Esophagus muscularis mucosa (tissue), 4 donors: Measurements from ENCODE around the gene ADCY9. TPM values are rescaled to one million over a fixed set of nuclear protein-coding genes. Genes with fewer than 3 reads are reported as not detected.
A peak's percentile ranks its signal among the peaks of the same experiment; 100 is the strongest.

ENCODE experiments used
- DNase-seq: peaks from one replicate; pipeline ENCODE4 v3.0.0-alpha.2; 2017; ENCODE audit errors: extremely low spot score
- H3K27ac ChIP-seq, 4 donors: fragments of 200-600 bp; sonication (generic); replicated peaks in 1 of 4; 1 replicate in 3 of 4; 2 replicates in 1 of 4; pipeline ENCODE4 v1.5.1; 2016 to 2019; ENCODE audit warnings: mild to moderate bottlenecking in 1 of 4
- H3K27me3 ChIP-seq, 4 donors: fragments of 200-600 bp; sonication (generic); one replicate each; pipeline versions ENCODE4 v1.5.1 to v1.6.0; 2016 to 2019
- H3K36me3 ChIP-seq, 4 donors: fragments of 200-600 bp; sonication (generic); one replicate each; pipeline ENCODE4 v1.5.1; 2016 to 2019
- H3K4me1 ChIP-seq, 4 donors: fragments of 200-600 bp; sonication (generic); one replicate each; pipeline ENCODE4 v1.5.1; 2016 to 2019
- H3K4me3 ChIP-seq, 4 donors: fragments of 200-600 bp; sonication (generic); 1 replicate in 2 of 4; 2 replicates in 2 of 4; pipeline ENCODE4 v1.5.1; 2016 to 2019; ENCODE audit warnings: mild to moderate bottlenecking in 4 of 4, moderate library complexity in 1 of 4
- H3K9me3 ChIP-seq, 4 donors: fragments of 200-600 bp; sonication (generic); 1 replicate in 3 of 4; 2 replicates in 1 of 4; pipeline ENCODE4 v1.5.1; 2016 to 2019
- CTCF ChIP-seq, 3 experiments: fragments of 200-600 bp in 2 of 3; fragments of 450-650 bp in 1 of 3; sonication (generic) in 2 of 3; IDR thresholded peaks; one replicate each; pipeline ENCODE4 v1.5.1; 2017 to 2019; ENCODE audit warnings: antibody characterized with exemption in 3 of 3, mild to moderate bottlenecking in 2 of 3, moderate library complexity in 1 of 3
- EP300 ChIP-seq: sonication (generic); formaldehyde crosslinking; IDR thresholded peaks from one replicate; pipeline ENCODE4 v1.6.1; 2017; ENCODE audit warnings: antibody characterized with exemption
- POLR2A ChIP-seq: fragments of 450-650 bp; IDR thresholded peaks from one replicate; pipeline ENCODE4 v1.6.1; 2017; ENCODE audit warnings: antibody characterized with exemption, moderate library complexity, mild to moderate bottlenecking, low read depth
- POLR2AphosphoS5 ChIP-seq, 2 donors: sonication (generic); formaldehyde crosslinking; IDR thresholded peaks; one replicate each; pipeline ENCODE4 v1.6.1; 2017; ENCODE audit warnings: antibody characterized with exemption in 2 of 2
- WGBS: methylation state at CpG from one replicate; pipeline ENCODE4 v1.1.5; 2018; 5-methylcytosine and 5-hydroxymethylcytosine counted together
- intact Hi-C: fragments of 100-400 bp; cut with DNase I; formaldehyde crosslinking; loops from one replicate; pipeline ENCODE4 v1.15.1; 2023
- total RNA-seq, 4 donors: library from RNA; depleted of rRNA; stranded (reverse); fragments of >200 nt; gene quantifications; one replicate each; pipeline versions ENCODE4 v1.1.0 to v1.2.1, GENCODE V29; 2016

The ADCY9 gene
- total RNA-seq, 4 donors from 2014 or later, result 35.8 to 72.9 (median 55.7) TPM

GRCh38 chr16:4021916-4022315, 94.3 kb downstream of the ADCY9 start:
- no peaks in the 10 kb centered on the region for H3K9me3 ChIP-seq
- H3K27me3 ChIP-seq, result no peaks in the 10 kb centered on the region
- intact Hi-C loops, result no loop called here
- no peak overlapping the region for H3K27ac ChIP-seq
- no peaks in the 10 kb centered on the region for H3K36me3 ChIP-seq
- no peak for TF ChIP-seq POLR2A
- TF ChIP-seq CTCF (IDR thresholded peaks at IDR 0.05), result no peak
- TF ChIP-seq EP300, result no peak
- TF ChIP-seq POLR2AphosphoS5 (IDR thresholded peaks at IDR 0.05), result no peak
- WGBS, result 100% methylated on average over 2 of the region's 2 CpGs
- no peak overlapping the region for H3K4me3 ChIP-seq
- DNase-seq, result no peak
- H3K4me1 ChIP-seq, result peaks cover 8 to 25% (median 18%) of the 10 kb centered on the region in 4 donors

GRCh38 chr16:4021070-4021779, 95.0 kb downstream of the ADCY9 start:
- H3K27ac ChIP-seq, result no peak overlapping the region
- H3K36me3 ChIP-seq, result no peaks in the 10 kb centered on the region
- no peaks in the 10 kb centered on the region for H3K27me3 ChIP-seq
- 81% methylated on average over 13 of the region's 14 CpGs for WGBS
- peaks cover 8 to 25% (median 18%) of the 10 kb centered on the region in 4 donors for H3K4me1 ChIP-seq
- intact Hi-C loops, result no loop called here
- TF ChIP-seq EP300, result no peak
- no peak for TF ChIP-seq POLR2AphosphoS5 (IDR thresholded peaks at IDR 0.05)
- no peak for TF ChIP-seq POLR2A
- no peak overlapping the region for H3K4me3 ChIP-seq
- no peaks in the 10 kb centered on the region for H3K9me3 ChIP-seq
- DNase-seq, result no peak

GRCh38 chr16:4019371-4019791, 96.9 kb downstream of the ADCY9 start:
- Histone ChIP-seq H3K4me1 (peaks cover 8 to 25% (median 22%) of the 10 kb centered on the region in 4 donors), H3K4me3 (peak overlapping the region; percentile 33 to 56 (median 52)), H3K27me3 (no peaks in the 10 kb centered on the region), H3K36me3 (no peaks in the 10 kb centered on the region), H3K9me3 (no peaks in the 10 kb centered on the region), H3K27ac (peak overlapping the region; percentile 68 to 74 (median 73))
- intact Hi-C loops, result no loop called here
- WGBS, result 6% methylated on average over 4 of the region's 5 CpGs
- peak in 1 of 2 donors; percentile 29 for TF ChIP-seq POLR2AphosphoS5 (IDR thresholded peaks at IDR 0.05)
- TF ChIP-seq CTCF (IDR thresholded peaks at IDR 0.05), result no peak
- no peak for DNase-seq

- Histone ChIP-seq H3K4me1 (peaks cover 8 to 35% (median 31%) of the 10 kb centered on the region in 4 donors), H3K4me3 (no peak overlapping the region), H3K27me3 (no peaks in the 10 kb centered on the region), H3K9me3 (no peaks in the 10 kb centered on the region), H3K36me3 (no peaks in the 10 kb centered on the region), H3K27ac (peak overlapping the region in 3 of 4 donors; percentile 68 to 74 (median 72))
- TF ChIP-seq POLR2AphosphoS5 (IDR thresholded peaks at IDR 0.05), result peak; percentile 38 to 41
- no peak for TF ChIP-seq CTCF (IDR thresholded peaks at IDR 0.05)
- WGBS, result 80% methylated on average over 12 of the region's 12 CpGs
- no peak for DNase-seq
- intact Hi-C loops, result no loop called here
Observed at GRCh38 chr16:4018391-4018790, 97.9 kb downstream of the ADCY9 start.

- no peaks in the 10 kb centered on the region for H3K9me3 ChIP-seq
- WGBS, result 94% methylated on average over 14 of the region's 14 CpGs
Observed at GRCh38 chr16:4017807-4018206, 98.4 kb downstream of the ADCY9 start.

More at GRCh38 chr16:4017807-4018206, 98.4 kb downstream of the ADCY9 start:
- Histone ChIP-seq H3K4me3 (no peak overlapping the region), H3K27me3 (no peaks in the 10 kb centered on the region), H3K36me3 (no peaks in the 10 kb centered on the region), H3K4me1 (peaks cover 8 to 39% (median 36%) of the 10 kb centered on the region in 4 donors), H3K27ac (peak overlapping the region in 1 of 4 donors; percentile 68)
- TF ChIP-seq POLR2AphosphoS5 (IDR thresholded peaks at IDR 0.05) (no peak), EP300 (no peak), POLR2A (no peak), CTCF (IDR thresholded peaks at IDR 0.05) (no peak)
- intact Hi-C loops, result no loop called here
- DNase-seq, result no peak
